ENCODE data around the gene CCL20. TPM values are rescaled to one million over a fixed set of nuclear protein-coding genes. Genes with fewer than 3 reads are reported as not detected.

CCL20 gene
- total RNA-seq, 1 experiment from 2014 or later = 3.5 TPM

- Histone ChIP-seq H3K4me3 (ENCODE audit: low read depth, low read length) (no peak overlapping the region), H3K36me3 (ENCODE audit: control insufficient read depth, insufficient read depth, low read length) (no peaks in the 10 kb centered on the region), H3K27me3 (replicated peaks; ENCODE audit: control insufficient read depth, insufficient read depth, low read length) (no peaks in the 10 kb centered on the region), H3K4me1 (peaks cover 18% of the 10 kb centered on the region), H3K9me3 (no peaks in the 10 kb centered on the region)
- Mint-ChIP-seq H3K36me3 (ENCODE audit: insufficient read depth, unreplicated experiment) (peaks cover 6% of the 10 kb centered on the region), H3K27ac (ENCODE audit: unreplicated experiment) (peak overlapping the region; percentile 90), H3K9me3 (ENCODE audit: unreplicated experiment) (no peaks in the 10 kb centered on the region), H3K27me3 (ENCODE audit: insufficient read depth, unreplicated experiment) (no peaks in the 10 kb centered on the region), H3K4me1 (ENCODE audit: low read depth, unreplicated experiment) (peaks cover 13% of the 10 kb centered on the region), H3K4me3 (ENCODE audit: unreplicated experiment) (peak overlapping the region; percentile 72)
- TF ChIP-seq, protein P1, sequence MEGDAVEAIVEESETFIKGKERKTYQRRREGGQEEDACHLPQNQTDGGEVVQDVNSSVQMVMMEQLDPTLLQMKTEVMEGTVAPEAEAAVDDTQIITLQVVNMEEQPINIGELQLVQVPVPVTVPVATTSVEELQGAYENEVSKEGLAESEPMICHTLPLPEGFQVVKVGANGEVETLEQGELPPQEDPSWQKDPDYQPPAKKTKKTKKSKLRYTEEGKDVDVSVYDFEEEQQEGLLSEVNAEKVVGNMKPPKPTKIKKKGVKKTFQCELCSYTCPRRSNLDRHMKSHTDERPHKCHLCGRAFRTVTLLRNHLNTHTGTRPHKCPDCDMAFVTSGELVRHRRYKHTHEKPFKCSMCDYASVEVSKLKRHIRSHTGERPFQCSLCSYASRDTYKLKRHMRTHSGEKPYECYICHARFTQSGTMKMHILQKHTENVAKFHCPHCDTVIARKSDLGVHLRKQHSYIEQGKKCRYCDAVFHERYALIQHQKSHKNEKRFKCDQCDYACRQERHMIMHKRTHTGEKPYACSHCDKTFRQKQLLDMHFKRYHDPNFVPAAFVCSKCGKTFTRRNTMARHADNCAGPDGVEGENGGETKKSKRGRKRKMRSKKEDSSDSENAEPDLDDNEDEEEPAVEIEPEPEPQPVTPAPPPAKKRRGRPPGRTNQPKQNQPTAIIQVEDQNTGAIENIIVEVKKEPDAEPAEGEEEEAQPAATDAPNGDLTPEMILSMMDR (IDR thresholded peaks at IDR 0.05; ENCODE audit: insufficient read depth in 1 of 2, low read depth in 1 of 2, low read length in 1 of 2, severe bottlenecking in 1 of 2, unreplicated experiment in 1 of 2) = no peak
- ChIA-PET CTCF (interaction anchor here (0.8 kb wide), 1 partner anchor 51 kb away, joined by 3 read pairs; no protein-coding TSS in a partner anchor), POLR2A (interaction anchor here (0.5 to 0.7 kb wide), 3 partner anchors 17 to 977 kb away, joined by 3 to 5 read pairs (median 3); partner anchors contain the start of genes DAW1 and RHBDD1)
- intact Hi-C loops (cut with micrococcal nuclease; ENCODE audit: unreplicated experiment) = loop anchor here (2.0 to 5.0 kb wide), 2 partner anchors 49 to 58 kb away; partner anchors contain the start of gene DAW1
- DNase-seq = peak; percentile 61
- no TSS peak for BruUV-seq (replicated peaks)
Observed at GRCh38 chr2:227813229-227813561, 447 bp upstream of the CCL20 start.

GRCh38 chr2:227815066-227815465, 1.4 kb downstream of the CCL20 start:
- Mint-ChIP-seq H3K4me3 (ENCODE audit: unreplicated experiment) (no peak overlapping the region), H3K27me3 (ENCODE audit: insufficient read depth, unreplicated experiment) (no peaks in the 10 kb centered on the region), H3K27ac (ENCODE audit: unreplicated experiment) (no peak overlapping the region), H3K4me1 (ENCODE audit: low read depth, unreplicated experiment) (peaks cover 13% of the 10 kb centered on the region), H3K9me3 (ENCODE audit: unreplicated experiment) (no peaks in the 10 kb centered on the region), H3K36me3 (ENCODE audit: insufficient read depth, unreplicated experiment) (peaks cover 6% of the 10 kb centered on the region)
- BruUV-seq (replicated peaks) = no TSS peak
- ChIA-PET CTCF (no interaction called here), POLR2A (interaction anchor here (0.5 kb wide), 1 partner anchor 94 kb away, joined by 3 read pairs; no protein-coding TSS in a partner anchor)
- peaks cover 18% of the 10 kb centered on the region for H3K4me1 ChIP-seq
- TF ChIP-seq, protein P1 (IDR thresholded peaks at IDR 0.05; ENCODE audit: insufficient read depth in 1 of 2, low read depth in 1 of 2, low read length in 1 of 2, severe bottlenecking in 1 of 2, unreplicated experiment in 1 of 2) = no peak
- no peak for DNase-seq
- intact Hi-C loops (cut with micrococcal nuclease; ENCODE audit: unreplicated experiment) = no loop called here
- H3K27me3 ChIP-seq (replicated peaks; ENCODE audit: control insufficient read depth, insufficient read depth, low read length) = no peaks in the 10 kb centered on the region
- H3K4me3 ChIP-seq (ENCODE audit: low read depth, low read length) = no peak overlapping the region
- H3K36me3 ChIP-seq (ENCODE audit: control insufficient read depth, insufficient read depth, low read length) = no peaks in the 10 kb centered on the region
- H3K9me3 ChIP-seq = no peaks in the 10 kb centered on the region

DNA sequence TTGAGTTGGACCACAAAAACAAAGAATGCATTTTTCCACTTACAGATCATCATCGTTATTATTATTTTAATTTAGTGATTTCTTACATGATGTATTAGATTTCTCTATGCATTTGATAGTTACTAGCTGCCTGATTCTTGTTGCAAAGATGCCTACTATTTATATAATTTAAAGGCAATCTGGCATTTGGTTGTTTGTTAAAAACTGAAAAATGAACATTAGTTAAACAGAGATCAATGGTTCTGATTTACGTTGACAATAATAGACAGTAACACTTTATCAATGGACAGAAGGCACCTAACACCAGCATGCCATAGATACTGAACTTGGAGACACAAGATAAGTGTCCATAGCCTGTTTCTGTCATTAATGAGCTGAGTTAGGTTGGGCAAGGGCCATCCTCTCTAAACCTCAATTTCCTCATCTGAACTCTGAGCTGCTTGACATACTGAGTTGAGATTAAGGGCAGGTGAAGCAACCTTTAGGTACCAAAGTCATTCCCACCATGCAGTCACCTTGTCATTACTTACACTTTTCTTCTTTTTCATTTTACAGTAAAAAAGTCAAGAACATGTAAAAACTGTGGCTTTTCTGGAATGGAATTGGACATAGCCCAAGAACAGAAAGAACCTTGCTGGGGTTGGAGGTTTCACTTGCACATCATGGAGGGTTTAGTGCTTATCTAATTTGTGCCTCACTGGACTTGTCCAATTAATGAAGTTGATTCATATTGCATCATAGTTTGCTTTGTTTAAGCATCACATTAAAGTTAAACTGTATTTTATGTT, 3.1 kb downstream of the CCL20 start:
- CTCF ChIA-PET = no interaction called here
- peaks cover 27% of the 10 kb centered on the region for H3K4me1 Mint-ChIP-seq (ENCODE audit: low read depth, unreplicated experiment)
- peaks cover 6% of the 10 kb centered on the region for H3K36me3 Mint-ChIP-seq (ENCODE audit: insufficient read depth, unreplicated experiment)
- intact Hi-C loops (cut with micrococcal nuclease; ENCODE audit: unreplicated experiment) = no loop called here
- H3K9me3 ChIP-seq = no peaks in the 10 kb centered on the region
- H3K27me3 Mint-ChIP-seq (ENCODE audit: insufficient read depth, unreplicated experiment) = no peaks in the 10 kb centered on the region
- POLR2A ChIA-PET = no interaction called here
- no TSS peak for BruUV-seq (replicated peaks)
- H3K4me3 Mint-ChIP-seq (ENCODE audit: unreplicated experiment) = no peak overlapping the region
- no peaks in the 10 kb centered on the region for H3K36me3 ChIP-seq (ENCODE audit: control insufficient read depth, insufficient read depth, low read length)
- peaks cover 15% of the 10 kb centered on the region for H3K9me3 Mint-ChIP-seq (ENCODE audit: unreplicated experiment)
- H3K27ac Mint-ChIP-seq (ENCODE audit: unreplicated experiment) = no peak overlapping the region
- no peak for DNase-seq
- TF ChIP-seq, protein P1 (IDR thresholded peaks at IDR 0.05; ENCODE audit: insufficient read depth in 1 of 2, low read depth in 1 of 2, low read length in 1 of 2, severe bottlenecking in 1 of 2, unreplicated experiment in 1 of 2) = no peak
- no peak overlapping the region for H3K4me3 ChIP-seq (ENCODE audit: low read depth, low read length)
- H3K4me1 ChIP-seq = peaks cover 26% of the 10 kb centered on the region
- H3K27me3 ChIP-seq (replicated peaks; ENCODE audit: control insufficient read depth, insufficient read depth, low read length) = no peaks in the 10 kb centered on the region

All from Caco-2 (cell line).